Osteoblast (primary cell): ENCODE data around the gene TGM2. TPM values are rescaled to one million over a fixed set of nuclear protein-coding genes. Genes with fewer than 3 reads are reported as not detected.

ENCODE experiments used
- DNase-seq: peaks from one replicate; pipeline ENCODE4 v3.0.0; 2011; ENCODE audit warnings: low spot score, mixed read lengths; ENCODE audit not compliant: insufficient read length; ENCODE audit errors: missing footprints
- H2AFZ ChIP-seq: 2 replicates; pipeline ENCODE4 v1.6.0; 2011; ENCODE audit warnings: mild to moderate bottlenecking, low read length
- H3K27ac ChIP-seq: 2 replicates; pipeline ENCODE4 v1.5.1; 2011; ENCODE audit warnings: mild to moderate bottlenecking, low read depth, low read length, moderate library complexity
- H3K27me3 ChIP-seq: 2 replicates; pipeline ENCODE4 v1.6.0; 2012; ENCODE audit warnings: mild to moderate bottlenecking, control low read depth, inconsistent platforms, low read length, moderate library complexity; ENCODE audit not compliant: insufficient read depth
- H3K36me3 ChIP-seq: 2 replicates; pipeline ENCODE4 v1.5.1; 2011; ENCODE audit warnings: mild to moderate bottlenecking, low read length, control low read depth, moderate library complexity; ENCODE audit not compliant: insufficient read depth
- H3K4me1 ChIP-seq: 2 replicates; pipeline ENCODE4 v1.5.1; 2011; ENCODE audit warnings: mild to moderate bottlenecking, low read length, control low read depth, moderate library complexity; ENCODE audit not compliant: insufficient read depth
- H3K4me2 ChIP-seq: 2 replicates; pipeline ENCODE4 v1.6.0; 2011; ENCODE audit warnings: mild to moderate bottlenecking, low read length; ENCODE audit not compliant: insufficient read depth
- H3K4me3 ChIP-seq: fragments of 200-600 bp; sonication (generic); 3 replicates; pipeline ENCODE4 v1.5.1; 2012; ENCODE audit warnings: mild to moderate bottlenecking, low read length, inconsistent platforms; ENCODE audit not compliant: insufficient read depth
- H3K79me2 ChIP-seq: 2 replicates; pipeline ENCODE4 v1.6.0; 2012; ENCODE audit warnings: mild to moderate bottlenecking, low read length, control low read depth, inconsistent platforms; ENCODE audit not compliant: insufficient read depth
- H3K9me3 ChIP-seq: 2 replicates; pipeline ENCODE4 v1.5.1; 2011; ENCODE audit warnings: low read depth, low read length, control low read depth
- H4K20me1 ChIP-seq: 2 replicates; pipeline ENCODE4 v1.6.0; 2012; ENCODE audit warnings: mild to moderate bottlenecking, low read length, control low read depth; ENCODE audit not compliant: insufficient read depth
- total RNA-seq: library from RNA; depleted of rRNA; stranded (reverse); fragments of >200 nt; gene quantifications from 2 replicates; pipeline ENCODE4 v1.2.3, GENCODE V29; 2012
- TF ChIP-seq, protein P1 (sequence below): IDR thresholded peaks from 2 replicates; pipeline ENCODE4 v1.5.1; 2011; ENCODE audit warnings: mild to moderate bottlenecking, low read depth, low read length, moderate library complexity; ENCODE audit errors: extremely low read depth

Gene TGM2
- total RNA-seq, 1 donor, result 78.2 TPM

DNA sequence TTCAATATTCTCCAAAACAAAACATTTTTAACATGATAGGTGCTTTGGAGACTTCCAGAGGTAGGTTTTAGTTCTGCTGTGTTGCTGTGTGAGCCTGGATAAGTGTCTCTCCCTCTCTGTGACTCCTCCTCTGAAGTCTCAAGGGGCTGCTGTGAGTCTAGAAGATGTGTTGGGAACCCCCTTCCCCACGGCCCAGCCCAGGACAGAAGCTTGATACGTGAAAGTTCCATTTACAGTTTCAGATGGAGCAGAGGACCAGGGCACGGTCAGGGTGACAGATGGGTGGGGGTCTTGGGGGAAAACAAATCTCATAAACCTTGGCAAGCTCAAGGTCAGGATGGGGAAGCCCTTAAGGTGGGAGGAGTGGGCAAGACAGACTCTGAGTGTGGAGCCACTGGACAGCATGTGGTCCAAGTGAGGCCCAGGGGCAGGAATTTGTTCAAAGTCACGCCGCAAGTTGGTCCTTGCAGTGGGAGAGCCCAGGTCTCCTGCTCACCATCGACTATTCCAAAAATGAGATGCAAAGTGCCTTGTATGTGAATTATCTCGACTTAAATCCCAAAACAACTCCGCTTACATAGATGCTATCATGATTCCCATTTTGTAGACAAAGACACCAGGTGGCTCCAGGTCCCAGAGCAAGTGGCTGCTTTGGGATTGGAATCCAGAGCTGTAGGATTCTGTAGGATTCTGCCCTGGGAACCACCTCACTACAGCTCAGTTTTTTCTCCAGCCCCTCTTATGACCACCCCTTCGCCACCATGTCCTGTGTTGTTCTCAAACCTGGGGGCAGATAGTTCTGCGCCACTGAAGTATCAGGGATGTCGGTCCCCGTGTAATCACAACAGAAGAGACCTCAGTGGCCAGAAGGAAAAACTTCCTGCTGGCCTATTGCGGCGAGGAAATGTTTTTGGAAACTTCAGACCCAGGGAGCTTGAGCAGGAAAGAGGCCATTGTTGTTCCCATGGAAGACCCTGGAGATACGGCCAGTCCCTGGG, 1.9 kb downstream of the TGM2 start:
- peak overlapping the region; percentile 96 for H3K4me2 ChIP-seq
- H3K27me3 ChIP-seq, result no peaks in the 10 kb centered on the region
- H3K4me1 ChIP-seq, result peaks cover 62% of the 10 kb centered on the region
- H3K4me3 ChIP-seq, result peak overlapping the region; percentile 77
- H3K27ac ChIP-seq, result peak overlapping the region; percentile 24
- no peak overlapping the region for H2AFZ ChIP-seq
- peaks cover 42% of the 10 kb centered on the region for H3K36me3 ChIP-seq
- H3K9me3 ChIP-seq, result no peaks in the 10 kb centered on the region
- H4K20me1 ChIP-seq, result peaks cover 10% of the 10 kb centered on the region
- TF ChIP-seq, protein P1, sequence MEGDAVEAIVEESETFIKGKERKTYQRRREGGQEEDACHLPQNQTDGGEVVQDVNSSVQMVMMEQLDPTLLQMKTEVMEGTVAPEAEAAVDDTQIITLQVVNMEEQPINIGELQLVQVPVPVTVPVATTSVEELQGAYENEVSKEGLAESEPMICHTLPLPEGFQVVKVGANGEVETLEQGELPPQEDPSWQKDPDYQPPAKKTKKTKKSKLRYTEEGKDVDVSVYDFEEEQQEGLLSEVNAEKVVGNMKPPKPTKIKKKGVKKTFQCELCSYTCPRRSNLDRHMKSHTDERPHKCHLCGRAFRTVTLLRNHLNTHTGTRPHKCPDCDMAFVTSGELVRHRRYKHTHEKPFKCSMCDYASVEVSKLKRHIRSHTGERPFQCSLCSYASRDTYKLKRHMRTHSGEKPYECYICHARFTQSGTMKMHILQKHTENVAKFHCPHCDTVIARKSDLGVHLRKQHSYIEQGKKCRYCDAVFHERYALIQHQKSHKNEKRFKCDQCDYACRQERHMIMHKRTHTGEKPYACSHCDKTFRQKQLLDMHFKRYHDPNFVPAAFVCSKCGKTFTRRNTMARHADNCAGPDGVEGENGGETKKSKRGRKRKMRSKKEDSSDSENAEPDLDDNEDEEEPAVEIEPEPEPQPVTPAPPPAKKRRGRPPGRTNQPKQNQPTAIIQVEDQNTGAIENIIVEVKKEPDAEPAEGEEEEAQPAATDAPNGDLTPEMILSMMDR, result no peak
- DNase-seq, result no peak
- peaks cover 29% of the 10 kb centered on the region for H3K79me2 ChIP-seq

DNA sequence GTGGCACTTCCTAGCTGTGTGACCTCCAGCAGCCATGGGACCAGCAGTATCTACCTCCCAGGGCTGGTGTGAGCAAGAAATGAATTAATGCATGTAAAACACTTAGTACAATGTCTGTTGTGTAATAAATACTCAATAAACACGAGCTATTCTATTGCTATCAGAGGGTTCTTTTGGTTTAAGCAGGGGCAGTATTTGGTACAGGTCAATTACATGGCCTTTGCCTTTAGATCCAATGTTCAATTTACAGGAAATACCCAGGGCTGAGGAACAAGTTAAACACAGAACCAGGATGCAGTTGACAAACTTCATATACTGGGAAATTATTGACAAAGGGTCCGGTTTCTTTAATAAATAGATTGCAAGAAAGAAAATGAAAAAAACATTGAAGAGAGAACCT, 2.9 kb downstream of the TGM2 start:
- peaks cover 29% of the 10 kb centered on the region for H3K79me2 ChIP-seq
- peaks cover 62% of the 10 kb centered on the region for H3K4me1 ChIP-seq
- H3K4me2 ChIP-seq, result peak overlapping the region; percentile 14
- TF ChIP-seq, protein P1, result no peak
- DNase-seq, result no peak
- H3K4me3 ChIP-seq, result no peak overlapping the region
- H3K27ac ChIP-seq, result no peak overlapping the region
- H3K9me3 ChIP-seq, result no peaks in the 10 kb centered on the region
- no peaks in the 10 kb centered on the region for H3K27me3 ChIP-seq
- H2AFZ ChIP-seq, result no peak overlapping the region
- peaks cover 10% of the 10 kb centered on the region for H4K20me1 ChIP-seq
- peaks cover 52% of the 10 kb centered on the region for H3K36me3 ChIP-seq

DNA sequence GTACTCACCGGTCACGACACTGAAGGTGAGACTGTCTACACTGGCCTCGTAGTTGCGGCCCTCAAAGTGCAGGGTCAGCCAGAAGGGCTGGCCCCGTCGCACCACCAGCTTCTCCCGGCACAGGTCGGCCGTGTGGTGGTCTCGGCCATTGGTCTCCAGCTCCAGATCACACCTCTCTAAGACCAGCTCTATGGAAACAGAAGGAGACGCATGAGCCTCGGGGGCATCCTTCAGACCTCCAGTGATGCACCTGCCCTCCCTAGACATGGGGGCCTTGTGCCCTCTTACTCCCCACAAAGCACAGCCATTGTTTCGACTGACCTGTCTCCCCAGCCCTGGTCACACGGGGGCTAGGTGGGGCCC, 3.7 kb downstream of the TGM2 start:
- Histone ChIP-seq H3K9me3 (no peaks in the 10 kb centered on the region), H3K4me3 (no peak overlapping the region), H3K36me3 (peaks cover 57% of the 10 kb centered on the region), H3K4me1 (peaks cover 59% of the 10 kb centered on the region), H4K20me1 (peaks cover 10% of the 10 kb centered on the region), H3K27me3 (no peaks in the 10 kb centered on the region), H3K27ac (no peak overlapping the region), H3K79me2 (peaks cover 29% of the 10 kb centered on the region), H3K4me2 (no peak overlapping the region), H2AFZ (no peak overlapping the region)
- TF ChIP-seq, protein P1, result no peak
- no peak for DNase-seq

DNA sequence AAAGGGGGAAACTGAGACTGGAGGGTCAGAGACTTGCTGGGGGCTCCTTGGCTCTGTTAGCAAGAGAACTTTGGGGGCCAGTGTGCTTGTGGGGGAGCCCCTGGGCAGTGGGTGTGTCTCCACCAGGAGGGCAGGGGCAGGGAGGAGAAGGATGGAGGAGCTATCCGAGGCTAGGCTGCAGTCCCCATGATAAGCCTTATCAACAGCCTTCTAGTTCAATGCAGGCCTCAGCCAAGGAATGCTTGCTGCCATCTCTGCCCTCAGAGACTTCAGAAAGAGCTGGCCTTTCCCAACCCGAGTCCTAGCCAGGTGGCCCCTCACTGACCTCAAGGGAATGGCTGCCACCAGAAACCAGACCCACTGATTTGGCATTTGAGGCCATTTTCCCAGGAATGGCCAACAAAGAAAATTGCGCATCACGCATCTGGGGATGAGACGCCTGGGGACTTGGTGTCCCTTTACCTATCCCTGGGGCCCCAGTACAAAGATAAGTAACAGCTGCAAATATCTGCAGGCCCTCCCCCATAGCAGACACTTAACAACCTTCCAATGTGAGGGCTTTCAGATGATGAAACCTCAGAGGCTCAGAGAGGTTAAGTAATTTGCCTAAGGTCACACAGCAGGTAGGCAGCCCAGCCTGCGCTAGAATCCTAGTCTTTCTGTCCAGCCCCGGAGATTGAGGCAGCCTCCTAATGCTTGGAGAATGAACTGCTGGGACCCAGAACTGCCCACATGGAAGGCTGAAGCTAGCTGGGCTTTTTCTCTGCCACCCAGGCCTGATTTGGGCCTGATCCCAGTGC, 4.9 kb downstream of the TGM2 start:
- peaks cover 10% of the 10 kb centered on the region for H4K20me1 ChIP-seq
- no peaks in the 10 kb centered on the region for H3K27me3 ChIP-seq
- H3K36me3 ChIP-seq, result peaks cover 70% of the 10 kb centered on the region
- H3K9me3 ChIP-seq, result no peaks in the 10 kb centered on the region
- no peak overlapping the region for H3K4me3 ChIP-seq
- H3K27ac ChIP-seq, result peak overlapping the region; percentile 32
- DNase-seq, result no peak
- H2AFZ ChIP-seq, result no peak overlapping the region
- H3K4me2 ChIP-seq, result no peak overlapping the region
- peaks cover 24% of the 10 kb centered on the region for H3K79me2 ChIP-seq
- H3K4me1 ChIP-seq, result peaks cover 54% of the 10 kb centered on the region
- TF ChIP-seq, protein P1, result no peak
